PC-9 (cell line): ENCODE measurements around the gene RRBP1. TPM values are rescaled to one million over a fixed set of nuclear protein-coding genes. Genes with fewer than 3 reads are reported as not detected.

Experiments
- BruUV-seq: library from RNA; stranded (reverse); fragments of 400-500 nt; replicated peaks from 2 replicates; lab custom pipeline; 2021; lab: Mats Ljungman, UMichigan
- CTCF ChIA-PET: fragments of 300-600 bp; sonication (Branson Sonifier 250); formaldehyde crosslinking; loops from one replicate; lab custom pipeline; 2022; ENCODE audit warnings: antibody characterized with exemption; lab: Charles Lee
- POLR2A ChIA-PET: fragments of 300-600 bp; sonication (Branson Sonifier 250); formaldehyde crosslinking; loops from one replicate; lab custom pipeline; 2022; ENCODE audit warnings: antibody characterized with exemption; ENCODE audit not compliant: unreplicated experiment; lab: Charles Lee
- DNase-seq, 2 experiments: peaks; one replicate each; pipeline versions ENCODE4 v3.0.0 to v3.0.0-alpha.2; 2015 to 2022; ENCODE audit warnings: mixed read lengths in 1 of 2
- H2AFZ ChIP-seq: fragments of 200-600 bp; sonication (generic); 2 replicates; pipeline ENCODE4 v1.8.1; 2017; ENCODE audit warnings: antibody characterized with exemption
- H3F3A ChIP-seq: fragments of 200-600 bp; sonication (generic); 2 replicates; pipeline ENCODE4 v1.8.1; 2017; ENCODE audit warnings: antibody characterized with exemption, mild to moderate bottlenecking, low read depth; ENCODE audit not compliant: insufficient read depth
- H3K27ac ChIP-seq: fragments of 200-600 bp; sonication (generic); 2 replicates; pipeline ENCODE4 v1.6.1; 2016; ENCODE audit warnings: mixed run types
- H3K27me3 ChIP-seq: fragments of 200-600 bp; sonication (generic); 2 replicates; pipeline ENCODE4 v1.6.1; 2016; ENCODE audit warnings: low read depth, mixed run types; ENCODE audit not compliant: insufficient read depth
- H3K36me3 ChIP-seq: fragments of 200-600 bp; sonication (generic); 2 replicates; pipeline ENCODE4 v1.6.1; 2016; ENCODE audit warnings: low read depth, mixed run types
- H3K4me1 ChIP-seq: fragments of 200-600 bp; sonication (generic); replicated peaks from 2 replicates; pipeline ENCODE4 v1.6.1; 2016; ENCODE audit warnings: mixed run types; ENCODE audit not compliant: insufficient read depth
- H3K4me2 ChIP-seq: fragments of 200-600 bp; sonication (generic); 2 replicates; pipeline ENCODE4 v1.6.1; 2017; ENCODE audit warnings: mixed run types
- H3K4me3 ChIP-seq: fragments of 200-600 bp; sonication (generic); 2 replicates; pipeline ENCODE4 v1.6.1; 2016; ENCODE audit warnings: mixed run types
- H3K79me2 ChIP-seq: fragments of 200-600 bp; sonication (generic); 2 replicates; pipeline ENCODE4 v1.6.1; 2017; ENCODE audit warnings: low read depth, mixed run types
- H3K9me2 ChIP-seq: fragments of 200-600 bp; sonication (generic); 2 replicates; pipeline ENCODE4 v1.8.1; 2017; ENCODE audit warnings: mild to moderate bottlenecking; ENCODE audit not compliant: insufficient read depth
- H3K9me3 ChIP-seq: fragments of 200-600 bp; sonication (generic); 2 replicates; pipeline ENCODE4 v1.8.1; 2016; ENCODE audit warnings: low read depth; ENCODE audit not compliant: insufficient read depth
- H4K20me1 ChIP-seq: fragments of 200-600 bp; sonication (generic); 2 replicates; pipeline ENCODE4 v1.8.1; 2017; ENCODE audit not compliant: insufficient read depth
- EZH2 ChIP-seq: fragments of 200-600 bp; sonication (generic); IDR thresholded peaks from 2 replicates; pipeline ENCODE4 v1.8.0; 2017; ENCODE audit warnings: antibody characterized with exemption, low read depth
- intact Hi-C: fragments of 100-400 bp; cut with micrococcal nuclease; formaldehyde crosslinking; loops from one replicate; pipeline ENCODE4 v1.10.0; 2022; ENCODE audit not compliant: unreplicated experiment
- total RNA-seq: library from RNA; stranded (reverse); gene quantifications from 2 replicates; pipeline ENCODE4 v1.2.3, GENCODE V29; 2021
- TF ChIP-seq, protein P1 (sequence below): fragments of 200-600 bp; sonication (generic); conservative IDR thresholded peaks from 2 replicates; pipeline ENCODE4 v1.6.1; 2017; ENCODE audit warnings: mixed run types, antibody characterized with exemption, mild to moderate bottlenecking, moderate library complexity

RRBP1 gene
- total RNA-seq, 1 experiment from 2014 or later = 144 TPM

DNA sequence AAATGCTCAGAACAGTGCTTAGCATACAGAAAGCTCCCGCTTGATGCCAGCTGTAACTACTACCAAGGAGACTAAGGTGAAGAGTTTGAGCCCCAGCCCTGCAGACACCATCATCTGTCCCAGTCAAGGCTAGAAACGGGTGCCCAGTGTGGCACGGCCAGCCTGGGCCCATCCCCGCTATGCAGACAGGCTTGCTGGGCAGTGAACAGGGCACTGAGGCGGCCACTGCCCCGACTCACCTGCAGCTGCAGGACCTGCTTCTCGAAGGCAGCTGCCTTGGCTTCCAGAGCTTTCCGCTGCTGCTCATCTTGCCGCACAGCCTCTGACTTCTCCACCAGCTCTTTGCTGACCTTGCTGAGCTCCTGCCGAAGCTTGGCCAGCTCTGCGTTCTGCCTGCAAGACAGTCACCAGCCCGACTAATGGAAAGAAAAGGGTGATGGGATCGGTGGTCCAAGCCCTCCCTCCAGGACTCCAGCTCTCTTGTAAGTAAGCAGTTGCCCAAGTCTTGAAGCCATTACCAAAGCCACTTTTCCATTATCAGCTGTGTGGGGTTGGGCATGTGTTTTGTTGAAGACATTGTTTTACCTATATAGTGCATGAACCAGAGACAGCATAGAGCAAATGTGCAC lies 48.7 kb downstream of the RRBP1 start:
- POLR2A ChIA-PET = no interaction called here
- CTCF ChIA-PET = interaction anchor here (0.5 to 0.6 kb wide), 2 partner anchors 40 to 93 kb away, joined by 3 read pairs; no protein-coding TSS in a partner anchor
- intact Hi-C loops = no loop called here
- no peaks in the 10 kb centered on the region for H3K4me1 ChIP-seq
- H3F3A ChIP-seq = no peaks in the 10 kb centered on the region
- DNase-seq = no peak
- no peak overlapping the region for H3K4me2 ChIP-seq
- H3K27ac ChIP-seq = no peak overlapping the region
- TF ChIP-seq, protein P1, sequence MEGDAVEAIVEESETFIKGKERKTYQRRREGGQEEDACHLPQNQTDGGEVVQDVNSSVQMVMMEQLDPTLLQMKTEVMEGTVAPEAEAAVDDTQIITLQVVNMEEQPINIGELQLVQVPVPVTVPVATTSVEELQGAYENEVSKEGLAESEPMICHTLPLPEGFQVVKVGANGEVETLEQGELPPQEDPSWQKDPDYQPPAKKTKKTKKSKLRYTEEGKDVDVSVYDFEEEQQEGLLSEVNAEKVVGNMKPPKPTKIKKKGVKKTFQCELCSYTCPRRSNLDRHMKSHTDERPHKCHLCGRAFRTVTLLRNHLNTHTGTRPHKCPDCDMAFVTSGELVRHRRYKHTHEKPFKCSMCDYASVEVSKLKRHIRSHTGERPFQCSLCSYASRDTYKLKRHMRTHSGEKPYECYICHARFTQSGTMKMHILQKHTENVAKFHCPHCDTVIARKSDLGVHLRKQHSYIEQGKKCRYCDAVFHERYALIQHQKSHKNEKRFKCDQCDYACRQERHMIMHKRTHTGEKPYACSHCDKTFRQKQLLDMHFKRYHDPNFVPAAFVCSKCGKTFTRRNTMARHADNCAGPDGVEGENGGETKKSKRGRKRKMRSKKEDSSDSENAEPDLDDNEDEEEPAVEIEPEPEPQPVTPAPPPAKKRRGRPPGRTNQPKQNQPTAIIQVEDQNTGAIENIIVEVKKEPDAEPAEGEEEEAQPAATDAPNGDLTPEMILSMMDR = no peak
- no peak for TF ChIP-seq EZH2
- no peak overlapping the region for H2AFZ ChIP-seq
- no peak overlapping the region for H3K4me3 ChIP-seq
- BruUV-seq = no TSS peak
- no peaks in the 10 kb centered on the region for H3K79me2 ChIP-seq
- H3K27me3 ChIP-seq = no peaks in the 10 kb centered on the region
- no peaks in the 10 kb centered on the region for H3K9me3 ChIP-seq
- H3K9me2 ChIP-seq = no peaks in the 10 kb centered on the region
- 0 out of 2 replicates have a peak, but pooled peaks cover 4% of the 10 kb centered on the region for H3K36me3 ChIP-seq
- no peaks in the 10 kb centered on the region for H4K20me1 ChIP-seq

DNA sequence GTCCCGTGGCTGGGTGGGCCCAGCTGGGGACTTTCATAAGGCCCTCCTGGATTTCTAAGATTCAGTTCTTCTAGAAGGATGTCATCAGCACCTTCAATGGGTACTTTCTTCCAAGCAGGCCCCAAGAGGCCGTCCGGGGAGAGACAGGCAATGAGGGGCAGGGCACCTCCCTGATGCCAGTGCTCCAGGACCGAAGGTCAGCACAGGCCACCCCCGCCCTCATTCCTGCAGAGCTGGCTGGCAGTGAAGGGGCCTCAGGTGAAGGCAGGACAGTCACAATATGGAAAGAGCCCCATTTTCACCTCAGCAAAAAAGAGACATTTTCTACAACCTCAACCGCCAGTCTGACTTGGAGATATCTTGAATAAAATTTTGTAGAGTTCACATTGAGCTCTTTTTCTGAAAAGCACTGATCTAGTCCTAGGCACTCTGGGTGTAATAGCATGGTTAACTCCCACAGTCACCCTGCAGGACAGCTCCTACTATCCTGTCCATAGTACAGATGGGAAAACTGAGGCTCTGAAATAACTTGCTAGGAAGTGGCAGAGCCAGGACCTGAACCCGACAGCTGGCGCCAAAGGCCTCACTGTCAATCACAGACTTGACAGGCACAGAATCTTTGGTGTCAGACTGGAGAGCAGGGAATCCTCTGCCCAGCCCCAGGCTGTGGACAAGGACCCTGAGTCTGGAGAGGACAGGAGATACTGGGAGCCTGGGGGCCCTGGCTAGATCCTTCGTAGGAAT lies 50.3 kb downstream of the RRBP1 start:
- Histone ChIP-seq H3K4me1 (no peaks in the 10 kb centered on the region), H3K27me3 (no peaks in the 10 kb centered on the region), H3K4me3 (no peak overlapping the region), H3F3A (no peaks in the 10 kb centered on the region), H4K20me1 (no peaks in the 10 kb centered on the region), H3K36me3 (0 out of 2 replicates have a peak, but pooled peaks cover 4% of the 10 kb centered on the region), H3K9me2 (no peaks in the 10 kb centered on the region), H3K9me3 (no peaks in the 10 kb centered on the region), H2AFZ (no peak overlapping the region), H3K79me2 (no peaks in the 10 kb centered on the region), H3K4me2 (no peak overlapping the region), H3K27ac (no peak overlapping the region)
- no peak for TF ChIP-seq EZH2
- TF ChIP-seq, protein P1 = no peak
- no TSS peak for BruUV-seq
- DNase-seq = no peak
- ChIA-PET POLR2A (no interaction called here), CTCF (no interaction called here)
- intact Hi-C loops = no loop called here

DNA sequence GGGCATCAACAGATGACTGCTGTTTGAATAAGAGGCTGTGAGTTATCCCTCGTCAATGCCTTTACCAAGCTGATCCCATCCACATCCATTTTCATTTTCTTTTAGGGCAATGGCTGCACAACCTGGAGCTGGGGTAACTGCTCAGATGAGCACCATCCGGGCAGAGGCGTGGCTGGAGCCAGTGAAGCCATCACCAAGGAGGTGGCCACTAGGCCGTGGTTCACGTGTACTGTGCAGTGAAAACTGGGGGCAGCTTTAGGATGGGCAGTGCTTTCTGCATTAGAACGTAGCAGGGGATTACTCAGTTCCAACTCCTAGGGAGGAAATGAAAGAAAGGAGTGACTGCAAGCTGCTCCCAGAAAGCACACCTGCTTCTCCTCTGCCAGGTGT lies 51.2 kb downstream of the RRBP1 start:
- Histone ChIP-seq H3K27me3 (no peaks in the 10 kb centered on the region), H4K20me1 (no peaks in the 10 kb centered on the region), H3F3A (no peaks in the 10 kb centered on the region), H3K79me2 (no peaks in the 10 kb centered on the region), H3K36me3 (0 out of 2 replicates have a peak, but pooled peaks cover 4% of the 10 kb centered on the region), H3K9me2 (no peaks in the 10 kb centered on the region), H3K4me3 (no peak overlapping the region), H3K27ac (no peak overlapping the region), H3K4me1 (no peaks in the 10 kb centered on the region), H2AFZ (no peak overlapping the region), H3K4me2 (no peak overlapping the region), H3K9me3 (no peaks in the 10 kb centered on the region)
- CTCF ChIA-PET = no interaction called here
- intact Hi-C loops = no loop called here
- TSS peak; percentile 9 for BruUV-seq
- POLR2A ChIA-PET = interaction anchor here (0.6 kb wide), 1 partner anchor 935 kb away, joined by 4 read pairs; no protein-coding TSS in a partner anchor
- no peak for DNase-seq
- TF ChIP-seq, protein P1 = no peak
- TF ChIP-seq EZH2 = no peak
